Tibial nerve (tissue), 4 donors: ENCODE results near the gene TGFBI.

Source experiments
- CTCF ChIP-seq, 5 experiments: fragments of 200-600 bp in 3 of 5; fragments of 450-650 bp in 2 of 5; sonication (generic) in 3 of 5; IDR thresholded peaks; one replicate each; pipeline ENCODE4 v1.5.1; 2016 to 2019; ENCODE audit warnings: antibody characterized with exemption in 5 of 5, mild to moderate bottlenecking in 3 of 5, moderate library complexity in 2 of 5
- EP300 ChIP-seq, 2 donors: sonication (generic); formaldehyde crosslinking; IDR thresholded peaks; one replicate each; pipeline ENCODE4 v1.6.1; 2017; ENCODE audit warnings: antibody characterized with exemption in 2 of 2, mild to moderate bottlenecking in 1 of 2
- POLR2A ChIP-seq, 2 donors: fragments of 450-650 bp; IDR thresholded peaks; one replicate each; pipeline ENCODE4 v1.6.1; 2017; ENCODE audit warnings: antibody characterized with exemption in 2 of 2, mild to moderate bottlenecking in 2 of 2, moderate library complexity in 2 of 2

GRCh38 chr5:136058972-136059354 is 30.2 kb downstream of the TGFBI start:
- TF ChIP-seq POLR2A (IDR thresholded peaks at IDR 0.05) (no peak), CTCF (IDR thresholded peaks at IDR 0.05) (no peak), EP300 (IDR thresholded peaks at IDR 0.05) (no peak)
